Loucy (cell line): ENCODE measurements around the gene FAM3C.

Source experiments
- H2AFZ ChIP-seq: fragments of 200-600 bp; sonication (generic); 2 replicates; pipeline ENCODE4 v1.6.0; 2016; ENCODE audit warnings: antibody characterized with exemption, mild to moderate bottlenecking, low read length, moderate library complexity
- H3F3A ChIP-seq: fragments of 200-600 bp; 2 replicates; pipeline ENCODE4 v1.6.0; 2016; ENCODE audit warnings: antibody characterized with exemption, low read depth, mild to moderate bottlenecking
- H3K27me3 ChIP-seq: fragments of 200-600 bp; sonication (generic); 2 replicates; pipeline ENCODE4 v1.6.1; 2014; ENCODE audit warnings: low read length, mild to moderate bottlenecking; ENCODE audit not compliant: insufficient read depth, poor library complexity, severe bottlenecking
- H3K36me3 ChIP-seq: fragments of 200-600 bp; sonication (generic); 2 replicates; pipeline ENCODE4 v1.6.1; 2016; ENCODE audit warnings: low read length; ENCODE audit not compliant: insufficient read depth
- H3K4me1 ChIP-seq: fragments of 200-600 bp; sonication (generic); 2 replicates; pipeline ENCODE4 v1.5.1; 2014; ENCODE audit warnings: low read length, mild to moderate bottlenecking; ENCODE audit not compliant: insufficient read depth, poor library complexity, severe bottlenecking
- H3K4me2 ChIP-seq: fragments of 200-600 bp; sonication (generic); 2 replicates; pipeline ENCODE4 v1.6.0; 2014; ENCODE audit warnings: antibody characterized with exemption, low read length, low read depth, mild to moderate bottlenecking; ENCODE audit not compliant: poor library complexity, severe bottlenecking
- H3K4me3 ChIP-seq: fragments of 200-600 bp; sonication (generic); 2 replicates; pipeline ENCODE4 v1.5.1; 2014; ENCODE audit warnings: low read length, mild to moderate bottlenecking, mixed read lengths; ENCODE audit not compliant: poor library complexity, severe bottlenecking
- H3K79me2 ChIP-seq: fragments of 200-600 bp; sonication (generic); 2 replicates; pipeline ENCODE4 v1.6.1; 2014; ENCODE audit warnings: low read length; ENCODE audit not compliant: insufficient read depth
- H3K9ac ChIP-seq: fragments of 200-600 bp; sonication (generic); 2 replicates; pipeline ENCODE4 v1.6.0; 2014; ENCODE audit warnings: mild to moderate bottlenecking, low read depth, low read length, moderate library complexity; ENCODE audit not compliant: poor library complexity, severe bottlenecking
- H3K9me2 ChIP-seq: fragments of 200-600 bp; sonication (generic); replicated peaks from 2 replicates; pipeline ENCODE4 v1.6.1; 2016; ENCODE audit warnings: low read depth, low read length, mixed read lengths
- H3K9me3 ChIP-seq: fragments of 200-600 bp; sonication (generic); 2 replicates; pipeline ENCODE4 v1.6.1; 2014; ENCODE audit warnings: mild to moderate bottlenecking, antibody characterized with exemption, low read length, low read depth; ENCODE audit not compliant: insufficient read depth
- H4K20me1 ChIP-seq: fragments of 200-600 bp; sonication (generic); 2 replicates; pipeline ENCODE4 v1.6.0; 2014; ENCODE audit warnings: antibody characterized with exemption, low read length, mild to moderate bottlenecking; ENCODE audit not compliant: insufficient read depth, poor library complexity, severe bottlenecking
- EZH2phosphoT487 ChIP-seq: fragments of 200-600 bp; IDR thresholded peaks from 2 replicates; pipeline ENCODE4 v1.6.1; 2018; ENCODE audit warnings: antibody characterized with exemption, mild to moderate bottlenecking, moderate library complexity, borderline replicate concordance
- TF ChIP-seq, protein P1 (sequence below): fragments of 200-600 bp; sonication (generic); conservative IDR thresholded peaks from 2 replicates; pipeline ENCODE4 v1.5.1; 2014; ENCODE audit warnings: mild to moderate bottlenecking, antibody characterized with exemption, low read length

FAM3C gene

DNA sequence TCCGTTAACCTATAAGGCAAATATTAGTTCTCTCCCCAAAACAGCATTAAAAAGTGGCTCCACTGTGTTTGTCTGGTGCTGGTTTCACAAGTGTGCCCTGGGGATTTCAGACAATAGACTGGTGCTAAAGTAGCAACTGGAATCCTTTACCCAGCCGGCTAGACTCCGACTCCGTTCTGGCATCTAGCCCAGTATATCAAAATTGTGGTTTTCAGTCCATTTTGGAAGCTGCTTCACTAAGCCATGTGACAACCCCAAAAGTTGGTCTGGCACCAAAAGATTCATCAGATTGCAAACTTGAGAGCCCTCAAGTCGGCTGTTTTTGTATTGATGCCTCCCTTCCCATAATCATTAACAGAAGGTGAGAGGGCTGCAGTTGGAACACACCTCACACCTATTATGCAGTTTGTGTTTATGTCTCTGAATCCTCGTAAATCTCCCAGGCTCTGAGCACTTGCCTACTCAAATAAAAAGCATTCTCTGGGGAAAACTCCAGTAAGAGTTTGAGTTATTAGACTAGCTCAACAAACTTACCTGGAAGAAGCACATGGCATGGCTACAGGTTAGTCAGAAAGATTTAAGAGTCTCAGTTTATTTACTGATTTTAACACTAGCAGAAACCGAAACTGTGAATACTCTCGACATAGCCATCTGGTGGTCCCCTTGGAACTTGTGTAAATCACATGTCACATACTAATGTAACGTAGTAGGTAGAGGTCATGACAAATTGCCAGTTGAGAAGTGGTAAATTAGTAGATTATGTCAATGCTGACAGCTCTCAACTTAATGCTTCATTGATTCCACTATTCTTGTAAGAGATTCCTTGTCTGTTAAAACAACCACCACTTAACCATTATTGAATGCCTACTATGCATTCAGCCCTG is 82.1 kb downstream of the FAM3C start:
- H2AFZ ChIP-seq = peak overlapping the region; percentile 20; the same call in 1 of the 2 replicates
- H3K9ac ChIP-seq = no peak overlapping the region
- no peaks in the 10 kb centered on the region for H3K9me2 ChIP-seq
- H3K79me2 ChIP-seq = no peaks in the 10 kb centered on the region
- no peaks in the 10 kb centered on the region for H3K4me1 ChIP-seq
- TF ChIP-seq, protein P1, sequence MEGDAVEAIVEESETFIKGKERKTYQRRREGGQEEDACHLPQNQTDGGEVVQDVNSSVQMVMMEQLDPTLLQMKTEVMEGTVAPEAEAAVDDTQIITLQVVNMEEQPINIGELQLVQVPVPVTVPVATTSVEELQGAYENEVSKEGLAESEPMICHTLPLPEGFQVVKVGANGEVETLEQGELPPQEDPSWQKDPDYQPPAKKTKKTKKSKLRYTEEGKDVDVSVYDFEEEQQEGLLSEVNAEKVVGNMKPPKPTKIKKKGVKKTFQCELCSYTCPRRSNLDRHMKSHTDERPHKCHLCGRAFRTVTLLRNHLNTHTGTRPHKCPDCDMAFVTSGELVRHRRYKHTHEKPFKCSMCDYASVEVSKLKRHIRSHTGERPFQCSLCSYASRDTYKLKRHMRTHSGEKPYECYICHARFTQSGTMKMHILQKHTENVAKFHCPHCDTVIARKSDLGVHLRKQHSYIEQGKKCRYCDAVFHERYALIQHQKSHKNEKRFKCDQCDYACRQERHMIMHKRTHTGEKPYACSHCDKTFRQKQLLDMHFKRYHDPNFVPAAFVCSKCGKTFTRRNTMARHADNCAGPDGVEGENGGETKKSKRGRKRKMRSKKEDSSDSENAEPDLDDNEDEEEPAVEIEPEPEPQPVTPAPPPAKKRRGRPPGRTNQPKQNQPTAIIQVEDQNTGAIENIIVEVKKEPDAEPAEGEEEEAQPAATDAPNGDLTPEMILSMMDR = no peak
- TF ChIP-seq EZH2phosphoT487 = no peak
- H3K27me3 ChIP-seq = no peaks in the 10 kb centered on the region
- no peaks in the 10 kb centered on the region for H4K20me1 ChIP-seq
- H3K9me3 ChIP-seq = no peaks in the 10 kb centered on the region
- no peaks in the 10 kb centered on the region for H3K36me3 ChIP-seq
- H3K4me2 ChIP-seq = peak overlapping the region; percentile 40
- peak overlapping the region; percentile 37 for H3K4me3 ChIP-seq
- H3F3A ChIP-seq = no peaks in the 10 kb centered on the region

DNA sequence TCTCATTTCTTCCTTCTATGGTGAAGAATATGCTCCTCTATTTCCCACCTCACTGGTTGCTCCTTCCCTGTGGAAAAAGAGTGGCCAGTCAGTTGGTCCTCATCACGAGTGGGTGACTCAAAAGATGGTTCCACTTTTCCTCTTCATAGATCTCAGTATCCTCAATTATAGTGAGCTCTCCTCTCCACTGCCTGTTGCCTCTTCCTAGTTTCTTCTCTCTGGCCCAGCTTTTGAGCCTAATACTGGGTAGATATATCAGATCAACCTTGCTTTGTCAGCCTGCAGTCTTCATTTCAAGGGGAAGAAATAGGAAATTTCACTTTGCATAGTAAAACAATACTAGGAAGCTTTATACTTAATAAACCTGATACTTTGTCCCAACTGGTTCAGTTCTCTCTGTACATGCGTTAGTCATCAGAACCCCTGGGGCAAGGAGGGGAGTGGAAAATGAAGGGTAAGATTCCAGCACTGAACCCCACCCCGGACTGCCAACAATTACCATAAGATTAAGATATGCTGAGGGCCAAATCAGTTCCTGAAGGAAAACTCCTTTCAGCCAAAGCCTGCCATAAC is 82.8 kb downstream of the FAM3C start:
- Histone ChIP-seq H3K36me3 (no peaks in the 10 kb centered on the region), H3K9ac (no peak overlapping the region), H3K4me1 (no peaks in the 10 kb centered on the region), H3K9me3 (no peaks in the 10 kb centered on the region), H3F3A (no peaks in the 10 kb centered on the region), H3K79me2 (no peaks in the 10 kb centered on the region), H3K4me3 (no peak overlapping the region), H3K9me2 (no peaks in the 10 kb centered on the region), H2AFZ (peak overlapping the region; percentile 39; the same call in 1 of the 2 replicates), H3K27me3 (no peaks in the 10 kb centered on the region), H3K4me2 (no peak overlapping the region), H4K20me1 (no peaks in the 10 kb centered on the region)
- TF ChIP-seq EZH2phosphoT487 = no peak
- TF ChIP-seq, protein P1 = no peak

- Histone ChIP-seq H3K9me3 (no peaks in the 10 kb centered on the region), H3K36me3 (no peaks in the 10 kb centered on the region), H3K9me2 (no peaks in the 10 kb centered on the region), H3K4me1 (no peaks in the 10 kb centered on the region), H3K9ac (no peak overlapping the region), H3F3A (no peaks in the 10 kb centered on the region), H3K4me2 (no peak overlapping the region), H3K4me3 (no peak overlapping the region), H3K79me2 (no peaks in the 10 kb centered on the region), H2AFZ (no peak overlapping the region), H3K27me3 (no peaks in the 10 kb centered on the region), H4K20me1 (no peaks in the 10 kb centered on the region)
- TF ChIP-seq EZH2phosphoT487 = no peak
- TF ChIP-seq, protein P1 = no peak
Measured at GRCh38 chr7:121307021-121307574, 89.0 kb downstream of the FAM3C start.
